ENCODE data around the gene NSUN5. TPM values are rescaled to one million over a fixed set of nuclear protein-coding genes. Genes with fewer than 3 reads are reported as not detected.

Gene NSUN5
- 6.8 and 7.5 TPM in 2 replicates for total RNA-seq (2014; rRNA removed; shearing (Covaris generic))

DNA sequence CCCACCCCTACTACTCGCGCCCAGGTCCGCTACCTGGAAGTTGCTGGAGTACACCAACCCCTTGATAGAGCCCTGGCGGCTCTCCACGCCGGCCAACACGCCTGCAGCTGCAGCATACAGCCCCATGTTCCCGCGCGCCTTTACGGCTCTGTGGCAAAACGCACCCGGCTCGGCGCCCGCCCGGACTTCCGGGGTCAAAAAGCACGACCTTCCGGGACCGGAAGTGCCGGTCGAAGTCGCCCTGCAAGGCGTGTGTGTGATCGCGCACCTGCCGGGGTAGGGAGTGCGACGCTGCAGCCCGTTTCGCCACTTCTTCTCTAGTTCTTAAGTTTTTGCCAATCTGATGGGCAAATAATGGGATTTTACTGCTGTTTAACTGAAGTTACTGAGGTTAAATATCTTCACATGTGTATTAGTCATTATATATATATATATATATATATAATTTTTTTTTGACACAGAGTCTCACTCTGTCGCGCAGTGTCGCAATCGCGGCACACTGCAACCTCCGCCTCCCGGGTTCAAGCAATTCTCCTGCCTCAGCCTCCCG is at the start of gene NSUN5:
NSUN5 (minus strand) TSS at position 162 of the 550 bp plus-strand sequence; CDS start at position 126, 36 bp downstream.
- H3K36me3 ChIP-seq, result no peaks in the 10 kb centered on the region
- no peaks in the 10 kb centered on the region for H3K4me1 ChIP-seq
- no peaks in the 10 kb centered on the region for H3K27me3 ChIP-seq
- no peak within 1 kb of the TSS for H3K27ac ChIP-seq
- peak; percentile 49 to 54 for DNase-seq
- H3K4me3 ChIP-seq, result peak within 1 kb of the TSS; percentile 52
- no peaks in the 10 kb centered on the region for H3K9me3 ChIP-seq (replicated peaks)

DNA sequence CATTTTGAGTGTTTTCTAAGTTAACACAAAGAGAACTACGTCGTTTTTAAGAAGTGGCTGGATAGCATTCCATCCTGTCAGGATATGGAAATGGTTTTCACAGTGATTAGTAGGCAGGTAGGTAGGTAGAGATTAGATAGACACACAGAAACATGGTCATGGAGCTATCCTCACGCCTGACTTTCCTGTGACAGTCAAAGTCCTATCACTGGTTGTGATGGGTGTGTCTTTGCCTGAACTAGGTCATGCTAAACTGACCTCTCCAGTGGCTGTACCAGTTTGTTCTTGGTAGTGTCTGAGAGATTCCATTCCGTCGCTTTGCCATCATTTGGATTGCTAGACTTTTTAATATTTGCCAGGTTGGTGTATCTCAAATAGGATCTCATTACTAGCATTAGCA is 47.5 kb upstream of the NSUN5 start:
- H3K9me3 ChIP-seq (replicated peaks), result peaks cover 6% of the 10 kb centered on the region; the same call in 1 of the 2 replicates
- no peak overlapping the region for H3K27ac ChIP-seq
- H3K27me3 ChIP-seq, result no peaks in the 10 kb centered on the region
- H3K4me1 ChIP-seq, result peaks cover 28% of the 10 kb centered on the region
- no peaks in the 10 kb centered on the region for H3K36me3 ChIP-seq
- H3K4me3 ChIP-seq, result no peak overlapping the region
- DNase-seq, result no peak

DNA sequence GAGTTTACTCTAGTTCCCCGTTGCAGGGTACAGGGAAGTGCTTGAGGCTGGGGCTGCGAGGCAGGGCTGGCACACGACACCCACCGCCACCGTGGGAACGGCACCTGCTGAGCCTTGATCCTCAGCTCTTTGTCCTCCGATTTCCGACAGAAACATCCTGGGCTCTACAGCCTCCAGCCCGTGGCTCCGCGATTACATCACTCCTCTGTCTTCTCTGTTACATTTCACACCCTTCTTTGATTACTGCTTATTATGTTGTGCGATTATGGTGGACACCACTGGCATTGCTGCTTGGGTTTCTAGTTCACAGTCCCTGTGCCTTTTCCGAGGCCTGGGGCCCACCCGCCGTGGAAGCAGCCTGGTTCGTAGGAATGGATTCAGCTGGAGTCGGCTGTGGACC is 46.2 kb upstream of the NSUN5 start:
- no peaks in the 10 kb centered on the region for H3K36me3 ChIP-seq
- peaks cover 6% of the 10 kb centered on the region; the same call in 1 of the 2 replicates for H3K9me3 ChIP-seq (replicated peaks)
- no peak overlapping the region for H3K4me3 ChIP-seq
- peaks cover 38% of the 10 kb centered on the region for H3K4me1 ChIP-seq
- DNase-seq, result peak in 1 of 2 experiments; percentile 30
- H3K27ac ChIP-seq, result no peak overlapping the region
- H3K27me3 ChIP-seq, result no peaks in the 10 kb centered on the region

DNA sequence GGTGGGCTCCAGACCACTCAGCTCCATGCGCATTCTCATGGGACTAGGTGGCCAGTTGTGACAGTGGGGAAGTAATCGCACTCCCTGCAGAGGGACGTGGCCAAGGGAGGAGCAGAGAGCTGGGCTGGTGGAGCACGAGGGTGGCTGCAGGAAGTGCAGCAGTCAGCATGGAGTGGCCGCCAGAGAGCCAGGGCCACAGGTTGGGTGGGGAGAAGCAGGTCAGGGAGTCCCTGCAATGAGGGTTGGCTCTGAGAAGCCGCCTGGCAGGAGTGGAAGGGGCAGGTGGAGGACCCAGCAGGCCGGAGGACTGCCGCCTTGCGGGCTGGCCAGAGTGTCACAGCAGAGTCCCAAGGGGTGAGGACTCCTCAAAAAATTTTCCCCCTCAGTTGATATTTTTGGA is 45.6 kb upstream of the NSUN5 start:
- Histone ChIP-seq H3K36me3 (no peaks in the 10 kb centered on the region), H3K4me1 (peaks cover 40% of the 10 kb centered on the region), H3K27ac (no peak overlapping the region), H3K27me3 (no peaks in the 10 kb centered on the region), H3K9me3 (replicated peaks) (peaks cover 6% of the 10 kb centered on the region; the same call in 1 of the 2 replicates), H3K4me3 (no peak overlapping the region)
- DNase-seq, result no peak

DNA sequence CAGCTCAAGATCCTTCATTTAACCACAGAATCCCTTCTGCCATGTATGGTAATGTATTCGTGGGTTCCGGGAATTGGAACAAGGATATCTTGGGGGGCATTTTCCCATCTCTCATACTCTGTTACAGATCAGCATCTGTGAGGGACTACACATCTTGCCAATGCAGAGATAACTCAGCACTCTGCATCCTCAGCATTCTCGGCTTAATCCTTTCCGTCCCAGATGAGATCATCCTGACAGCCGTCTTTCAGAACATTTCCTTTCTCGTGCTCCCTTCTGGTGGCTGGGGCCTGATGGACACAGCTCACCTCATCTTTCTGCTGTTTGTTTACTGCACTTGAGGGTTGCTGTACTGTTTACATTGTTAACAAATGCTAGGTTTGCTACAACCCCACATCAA is 44.6 kb upstream of the NSUN5 start:
- Histone ChIP-seq H3K4me1 (peaks cover 36% of the 10 kb centered on the region), H3K27me3 (no peaks in the 10 kb centered on the region), H3K9me3 (replicated peaks) (peaks cover 6% of the 10 kb centered on the region; the same call in 1 of the 2 replicates), H3K27ac (peak overlapping the region; percentile 12; the same call in 1 of the 2 replicates), H3K4me3 (no peak overlapping the region), H3K36me3 (no peaks in the 10 kb centered on the region)
- peak; percentile 40 to 63 for DNase-seq

DNA sequence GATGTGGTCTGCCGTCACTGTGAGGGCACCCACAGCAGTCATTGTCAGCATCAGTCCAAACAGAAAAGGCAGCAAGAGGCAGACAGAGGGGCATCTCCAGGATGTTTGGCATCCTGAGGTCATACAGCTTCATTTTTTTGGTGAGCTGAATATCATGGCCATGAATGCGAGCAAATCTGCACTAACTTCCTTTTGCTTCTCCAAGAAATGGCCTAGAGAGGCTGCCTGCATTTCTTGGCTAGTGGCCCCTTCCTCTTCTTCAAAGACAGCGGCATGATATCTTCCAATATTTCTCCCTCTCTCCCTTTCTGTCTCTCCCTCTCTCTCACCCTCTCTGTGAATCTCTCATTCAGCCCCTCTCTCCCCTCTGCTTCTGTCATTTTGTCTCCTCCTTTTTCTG is 44.2 kb upstream of the NSUN5 start:
- peak overlapping the region; percentile 12; the same call in 1 of the 2 replicates for H3K27ac ChIP-seq

DNA sequence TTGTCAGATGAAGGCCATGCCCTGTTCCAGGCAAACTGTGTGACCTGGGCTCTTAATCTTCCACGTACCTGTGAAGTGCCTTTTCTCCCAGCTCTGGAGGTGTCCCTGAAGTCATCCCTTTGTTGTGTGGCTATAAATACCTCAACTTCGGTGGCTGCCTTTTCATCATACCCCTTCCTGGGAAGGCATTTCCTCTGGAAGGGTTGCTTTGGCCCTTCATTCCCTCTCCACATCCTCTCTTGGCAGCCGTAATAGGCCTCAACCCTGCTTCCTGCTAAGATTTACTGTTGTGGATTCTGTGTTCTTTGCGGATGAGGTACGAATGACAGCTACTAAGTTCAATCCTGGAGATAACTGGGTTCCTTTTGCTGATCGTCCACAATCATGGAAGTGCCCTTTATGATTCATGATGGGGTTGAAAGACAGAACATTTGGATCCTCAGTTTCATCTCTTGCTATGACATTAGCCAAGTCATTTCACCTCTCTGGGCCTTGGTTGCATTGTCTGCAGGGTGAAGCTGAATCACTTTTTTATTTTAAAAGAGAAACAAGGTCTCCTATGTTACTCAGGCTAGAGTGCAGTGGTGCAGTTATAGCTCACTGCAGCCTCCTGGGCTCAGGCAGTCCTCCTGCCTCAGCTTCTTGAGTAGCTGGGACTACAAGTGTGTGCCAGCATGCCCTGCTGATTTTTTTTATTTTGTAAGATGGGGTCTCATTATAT is 43.0 kb upstream of the NSUN5 start:
- DNase-seq, result no peak
- Histone ChIP-seq H3K4me1 (peaks cover 28% of the 10 kb centered on the region), H3K27me3 (no peaks in the 10 kb centered on the region), H3K9me3 (replicated peaks) (peaks cover 6% of the 10 kb centered on the region; the same call in 1 of the 2 replicates), H3K36me3 (no peaks in the 10 kb centered on the region), H3K27ac (no peak overlapping the region), H3K4me3 (no peak overlapping the region)

More for the DNA sequence above, 44.2 kb upstream of the NSUN5 start:
- Histone ChIP-seq H3K9me3 (replicated peaks) (peaks cover 6% of the 10 kb centered on the region; the same call in 1 of the 2 replicates), H3K4me1 (peaks cover 33% of the 10 kb centered on the region), H3K27me3 (no peaks in the 10 kb centered on the region), H3K4me3 (no peak overlapping the region), H3K36me3 (no peaks in the 10 kb centered on the region)
- DNase-seq, result no peak

DNA sequence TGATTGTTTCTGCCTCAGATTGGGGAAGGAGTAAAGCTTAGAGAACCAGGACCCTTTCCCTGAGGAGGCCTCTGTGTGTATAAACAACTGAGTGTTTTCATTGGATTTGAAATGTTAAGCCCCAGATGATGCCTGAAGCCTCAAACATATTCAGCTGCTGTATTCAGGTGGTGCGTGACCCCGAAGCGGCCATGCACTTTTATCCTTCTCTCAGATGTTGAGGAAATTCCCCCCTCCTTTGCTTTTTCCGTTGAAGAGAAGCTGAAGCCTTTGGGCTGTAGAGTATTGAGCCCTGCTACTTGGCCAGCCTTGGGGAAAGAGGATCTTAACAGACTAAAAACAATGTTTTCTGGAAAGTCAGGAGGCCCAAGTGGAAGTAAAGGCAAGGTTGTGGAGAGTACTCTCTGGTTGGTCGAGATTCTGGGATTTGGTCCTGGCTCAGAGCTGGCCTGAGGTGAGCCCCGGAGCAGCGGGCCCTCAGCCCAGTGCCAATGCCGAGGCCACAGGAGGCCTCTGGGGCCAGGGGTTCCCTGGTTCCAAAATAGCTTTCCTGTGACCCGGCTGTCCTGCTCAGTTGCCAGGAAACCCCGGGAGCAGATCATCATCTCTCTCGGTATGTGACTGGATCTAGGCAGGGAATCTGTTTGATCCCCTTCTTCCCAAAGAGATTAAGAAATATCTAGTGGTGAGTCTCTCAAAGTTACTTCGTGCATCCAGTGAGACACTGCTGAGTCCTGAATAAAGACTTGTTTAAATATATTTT is 41.9 kb upstream of the NSUN5 start:
- peak in 1 of 2 experiments; percentile 29 for DNase-seq
- H3K27me3 ChIP-seq, result no peaks in the 10 kb centered on the region
- H3K27ac ChIP-seq, result no peak overlapping the region

DNA sequence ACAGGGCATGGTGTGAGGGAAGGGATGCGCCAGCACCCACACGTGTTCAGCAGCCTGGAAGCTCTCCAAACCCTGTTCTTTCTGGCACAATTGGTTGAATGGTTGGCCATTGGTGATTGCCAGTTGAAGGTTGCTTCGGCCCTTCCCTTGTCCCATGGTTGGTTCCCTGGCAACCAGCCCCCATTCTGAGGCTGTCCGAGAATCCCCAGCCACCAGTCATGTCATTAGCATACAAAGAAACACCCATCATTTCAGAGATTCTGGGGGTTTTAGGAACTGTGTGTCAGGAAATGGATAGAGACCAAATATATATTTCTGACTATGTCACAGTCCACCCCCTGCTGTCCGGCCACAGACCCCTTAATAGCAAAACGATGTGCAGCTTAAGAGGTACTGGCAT is 41.1 kb upstream of the NSUN5 start:
- H3K27ac ChIP-seq, result no peak overlapping the region
- peaks cover 6% of the 10 kb centered on the region; the same call in 1 of the 2 replicates for H3K9me3 ChIP-seq (replicated peaks)
- no peak for DNase-seq
- H3K4me3 ChIP-seq, result no peak overlapping the region
- H3K36me3 ChIP-seq, result no peaks in the 10 kb centered on the region
- H3K4me1 ChIP-seq, result peaks cover 35% of the 10 kb centered on the region
- no peaks in the 10 kb centered on the region for H3K27me3 ChIP-seq

More for the DNA sequence above, 41.9 kb upstream of the NSUN5 start:
- Histone ChIP-seq H3K4me3 (no peak overlapping the region), H3K36me3 (no peaks in the 10 kb centered on the region), H3K4me1 (peaks cover 32% of the 10 kb centered on the region), H3K9me3 (replicated peaks) (peaks cover 6% of the 10 kb centered on the region; the same call in 1 of the 2 replicates)

DNA sequence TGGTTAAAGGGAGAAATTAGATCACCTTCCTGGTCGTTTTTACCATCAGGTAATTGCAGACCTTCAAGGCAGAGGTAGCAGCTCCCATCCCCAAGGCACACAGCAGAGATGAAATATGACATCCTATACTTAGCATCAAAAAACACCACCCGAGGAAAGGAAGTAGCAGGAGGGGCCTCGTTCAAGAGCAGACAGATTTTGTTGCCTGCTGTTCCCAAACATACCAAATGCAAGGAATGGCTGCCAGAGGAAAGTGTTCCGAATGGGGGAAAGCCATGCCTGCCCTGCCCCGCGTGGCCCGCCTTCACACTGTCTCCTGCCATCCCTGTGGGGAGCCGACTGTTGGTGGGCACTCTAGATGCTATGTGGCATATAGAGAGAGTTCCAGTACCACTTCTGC is 37.3 kb upstream of the NSUN5 start:
- peaks cover 28% of the 10 kb centered on the region for H3K4me1 ChIP-seq
- H3K27me3 ChIP-seq, result no peaks in the 10 kb centered on the region
- no peaks in the 10 kb centered on the region for H3K9me3 ChIP-seq (replicated peaks)

DNA sequence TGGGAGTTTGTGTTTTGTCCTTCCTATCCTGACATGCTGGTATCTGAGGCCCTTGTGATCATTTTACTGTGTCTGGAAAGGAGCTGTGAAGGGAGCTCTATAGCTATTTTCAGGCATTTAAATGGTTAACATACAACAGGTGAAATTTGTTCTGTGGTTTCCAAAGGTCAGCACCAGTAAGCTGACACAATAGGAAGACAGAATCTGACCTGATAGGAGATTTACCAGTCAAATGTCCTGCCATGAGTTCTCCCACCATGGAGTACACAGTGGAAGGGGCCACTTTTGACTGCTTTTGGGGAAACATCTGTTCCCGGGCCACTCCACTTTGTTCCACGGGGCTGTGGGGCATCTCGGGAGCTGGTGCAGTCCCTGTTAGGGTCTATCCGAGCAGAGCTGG is 36.9 kb upstream of the NSUN5 start:
- peaks cover 24% of the 10 kb centered on the region for H3K4me1 ChIP-seq
- DNase-seq, result peak in 1 of 2 experiments; percentile 22
- no peaks in the 10 kb centered on the region for H3K36me3 ChIP-seq
- H3K4me3 ChIP-seq, result no peak overlapping the region
- H3K27me3 ChIP-seq, result no peaks in the 10 kb centered on the region
- H3K27ac ChIP-seq, result no peak overlapping the region
- no peaks in the 10 kb centered on the region for H3K9me3 ChIP-seq (replicated peaks)

More for the DNA sequence above, 37.3 kb upstream of the NSUN5 start:
- no peak for DNase-seq
- H3K27ac ChIP-seq, result no peak overlapping the region
- H3K4me3 ChIP-seq, result no peak overlapping the region
- H3K36me3 ChIP-seq, result no peaks in the 10 kb centered on the region

DNA sequence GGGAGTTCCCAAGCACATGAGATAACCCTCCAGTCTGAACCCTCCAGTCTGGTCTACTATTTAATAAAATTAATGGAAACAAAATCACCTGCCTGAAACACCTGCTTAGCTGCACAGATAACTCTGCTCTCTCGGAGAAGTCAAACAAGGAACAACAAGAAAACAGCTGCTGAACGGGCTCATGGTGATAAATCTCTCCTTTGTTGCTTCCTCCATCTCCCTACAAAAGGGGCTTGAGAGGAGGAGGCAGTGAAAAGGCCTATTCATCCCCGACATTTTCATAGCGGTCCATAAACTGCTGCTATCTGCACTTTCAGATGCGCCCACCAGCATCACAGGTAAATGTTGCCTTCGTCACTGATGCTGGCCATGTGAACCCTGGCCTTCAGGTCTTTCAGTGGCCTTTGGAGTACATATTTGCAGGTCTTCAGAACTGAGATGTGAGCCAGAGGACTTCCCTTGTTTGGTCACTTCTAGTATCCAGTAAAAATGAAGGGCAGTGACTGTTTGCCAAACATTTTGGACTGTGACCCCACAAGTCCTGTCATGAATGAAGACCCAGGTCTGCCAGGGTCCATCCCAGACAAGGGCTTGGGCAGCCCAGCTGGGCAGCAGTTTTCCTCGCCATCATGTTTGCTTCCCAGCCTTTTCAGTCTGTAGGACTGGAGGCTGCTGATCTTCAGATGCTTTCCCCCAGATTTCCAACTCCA is 35.2 kb upstream of the NSUN5 start:
- Histone ChIP-seq H3K4me3 (no peak overlapping the region), H3K36me3 (no peaks in the 10 kb centered on the region), H3K27me3 (no peaks in the 10 kb centered on the region), H3K27ac (no peak overlapping the region), H3K9me3 (replicated peaks) (no peaks in the 10 kb centered on the region), H3K4me1 (peaks cover 16% of the 10 kb centered on the region)
- DNase-seq, result no peak

DNA sequence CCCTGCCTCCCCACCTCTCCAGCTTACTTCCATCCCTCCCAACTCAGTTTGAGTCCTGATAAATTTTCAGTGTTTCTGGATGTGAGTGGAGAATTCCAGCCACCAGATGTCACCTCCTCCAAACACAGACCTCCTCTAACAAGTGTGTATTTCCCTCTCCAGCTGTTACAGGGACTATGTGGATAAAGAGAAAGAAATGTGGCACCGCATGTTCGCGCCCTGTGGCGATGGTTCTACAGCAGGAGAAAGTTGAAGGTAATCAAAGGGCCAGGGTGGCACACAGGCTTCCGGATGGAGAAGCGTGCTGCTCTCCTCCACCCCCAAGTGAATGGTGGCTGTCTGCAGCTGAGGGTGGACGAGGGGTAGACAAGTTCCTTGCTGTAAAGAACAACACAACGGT is 34.0 kb upstream of the NSUN5 start:
- Histone ChIP-seq H3K4me3 (no peak overlapping the region), H3K4me1 (peaks cover 16% of the 10 kb centered on the region), H3K9me3 (replicated peaks) (no peaks in the 10 kb centered on the region), H3K36me3 (no peaks in the 10 kb centered on the region), H3K27ac (no peak overlapping the region), H3K27me3 (no peaks in the 10 kb centered on the region)
- peak; percentile 48 to 74 for DNase-seq

DNA sequence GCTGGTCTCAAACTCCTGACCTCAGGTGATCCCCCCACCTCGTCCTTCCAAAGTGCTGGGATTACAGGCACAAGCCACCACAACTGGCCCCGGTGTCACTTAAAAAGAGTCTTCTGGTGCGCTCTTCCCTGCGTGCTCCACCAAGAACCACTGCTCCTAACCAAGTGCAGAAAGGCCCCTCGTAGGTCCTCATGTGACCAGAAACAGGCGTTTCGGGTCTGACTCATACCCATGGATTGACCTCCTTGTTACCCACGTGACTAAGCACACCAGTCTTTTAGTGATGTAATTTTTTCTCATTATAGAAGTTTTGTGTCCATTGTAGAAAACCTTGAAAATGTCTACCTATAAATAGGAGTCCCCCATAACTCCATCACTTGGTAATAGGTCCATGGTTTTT is 33.3 kb upstream of the NSUN5 start:
- DNase-seq, result peak; percentile 45 to 50
- no peak overlapping the region for H3K4me3 ChIP-seq
- H3K27ac ChIP-seq, result no peak overlapping the region

More for the DNA sequence above, 33.3 kb upstream of the NSUN5 start:
- Histone ChIP-seq H3K36me3 (no peaks in the 10 kb centered on the region), H3K27me3 (no peaks in the 10 kb centered on the region), H3K9me3 (replicated peaks) (no peaks in the 10 kb centered on the region), H3K4me1 (peaks cover 16% of the 10 kb centered on the region)
